Measurements from ENCODE around the gene CCNJL.

GRCh38 chr5:160260006-160260775 is 52.2 kb downstream of the CCNJL start:
- TF ChIP-seq, protein P1, sequence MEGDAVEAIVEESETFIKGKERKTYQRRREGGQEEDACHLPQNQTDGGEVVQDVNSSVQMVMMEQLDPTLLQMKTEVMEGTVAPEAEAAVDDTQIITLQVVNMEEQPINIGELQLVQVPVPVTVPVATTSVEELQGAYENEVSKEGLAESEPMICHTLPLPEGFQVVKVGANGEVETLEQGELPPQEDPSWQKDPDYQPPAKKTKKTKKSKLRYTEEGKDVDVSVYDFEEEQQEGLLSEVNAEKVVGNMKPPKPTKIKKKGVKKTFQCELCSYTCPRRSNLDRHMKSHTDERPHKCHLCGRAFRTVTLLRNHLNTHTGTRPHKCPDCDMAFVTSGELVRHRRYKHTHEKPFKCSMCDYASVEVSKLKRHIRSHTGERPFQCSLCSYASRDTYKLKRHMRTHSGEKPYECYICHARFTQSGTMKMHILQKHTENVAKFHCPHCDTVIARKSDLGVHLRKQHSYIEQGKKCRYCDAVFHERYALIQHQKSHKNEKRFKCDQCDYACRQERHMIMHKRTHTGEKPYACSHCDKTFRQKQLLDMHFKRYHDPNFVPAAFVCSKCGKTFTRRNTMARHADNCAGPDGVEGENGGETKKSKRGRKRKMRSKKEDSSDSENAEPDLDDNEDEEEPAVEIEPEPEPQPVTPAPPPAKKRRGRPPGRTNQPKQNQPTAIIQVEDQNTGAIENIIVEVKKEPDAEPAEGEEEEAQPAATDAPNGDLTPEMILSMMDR (optimal IDR thresholded peaks at IDR 0.05 in 1 of 3, IDR thresholded peaks at IDR 0.05 in 1 of 3, conservative IDR thresholded peaks at IDR 0.05 in 1 of 3; ENCODE audit: extremely low read depth in 1 of 3, insufficient read depth in 2 of 3, low read length in 3 of 3), result no peak
- no peak for TF ChIP-seq EZH2 (IDR thresholded peaks at IDR 0.05; ENCODE audit: low read length)

All from keratinocyte (primary cell).